Measurements from ENCODE around the gene SCYGR5. TPM values are rescaled to one million over a fixed set of nuclear protein-coding genes. Genes with fewer than 3 reads are reported as not detected.

The SCYGR5 gene
- total RNA-seq, 5 donors from 2014 or later (not counting 1 experiment from before 2014, with no cell fraction given) = not detected

DNA sequence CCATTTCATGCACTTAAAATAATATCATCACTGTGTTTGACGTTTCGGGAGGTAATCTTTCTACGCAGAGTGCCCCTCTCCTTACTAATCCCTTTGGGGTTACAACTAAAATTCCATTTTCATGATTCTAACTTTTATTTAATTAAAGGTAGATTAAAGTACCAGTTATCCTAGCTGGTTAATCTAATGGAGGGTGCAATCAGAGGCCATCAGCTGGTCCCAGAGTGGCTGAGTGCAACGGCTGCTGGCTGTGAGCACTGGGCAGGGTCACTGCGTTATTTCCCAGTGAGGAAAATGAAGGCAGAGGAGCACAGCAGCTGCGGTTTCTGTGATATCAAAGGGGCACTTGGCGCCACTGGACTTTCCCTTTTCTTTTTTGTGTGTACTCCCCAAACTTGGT is 37.2 kb upstream of the SCYGR5 start:
- Mint-ChIP-seq H3K36me3 (no peaks in the 10 kb centered on the region), H3K4me3 (no peak overlapping the region), H3K27ac (no peak overlapping the region), H3K4me1 (no peaks in the 10 kb centered on the region), H3K27me3 (peaks cover 18 to 20% of the 10 kb centered on the region in 2 donors), H3K9me3 (no peaks in the 10 kb centered on the region)
- no peak for DNase-seq
- no peaks in the 10 kb centered on the region for H3K4me1 ChIP-seq (ENCODE audit: control insufficient read depth in 1 of 2, extremely low read depth in 1 of 2, insufficient read depth in 2 of 2, low read length in 2 of 2)
- H3K27me3 ChIP-seq (replicated peaks in 1 of 2; ENCODE audit: control insufficient read depth in 2 of 2, extremely low read depth in 1 of 2, insufficient read depth in 2 of 2, low read length in 1 of 2) = peaks cover 3 to 4% of the 10 kb centered on the region in 2 experiments
- H3K9me3 ChIP-seq = no peaks in the 10 kb centered on the region
- CTCF ChIA-PET = no interaction called here
- WGBS (ENCODE audit: insufficient coverage) = 67% methylated on average over 4 of the region's 7 CpGs
- H3K4me3 ChIP-seq (ENCODE audit: control insufficient read depth in 1 of 2, extremely low read depth in 1 of 2, low read length in 1 of 2) = no peak overlapping the region
- POLR2A ChIA-PET = no interaction called here
- H3K36me3 ChIP-seq (ENCODE audit: control insufficient read depth in 2 of 2, extremely low read depth in 1 of 2, insufficient read depth in 1 of 2, low read length in 1 of 2) = no peaks in the 10 kb centered on the region
- no peak overlapping the region for H3K27ac ChIP-seq (ENCODE audit: low read length)
- ATAC-seq (replicated peaks in 1 of 4) = no peak

- ChIA-PET CTCF (no interaction called here), POLR2A (no interaction called here)
- DNase-seq = no peak
- 100% methylated on average over 1 of the region's 3 CpGs for WGBS (ENCODE audit: insufficient coverage)
- H3K27ac ChIP-seq (ENCODE audit: low read length) = no peak overlapping the region
- no peaks in the 10 kb centered on the region for H3K36me3 ChIP-seq (ENCODE audit: control insufficient read depth in 2 of 2, extremely low read depth in 1 of 2, insufficient read depth in 1 of 2, low read length in 1 of 2)
- Mint-ChIP-seq H3K4me1 (no peaks in the 10 kb centered on the region), H3K36me3 (no peaks in the 10 kb centered on the region), H3K27me3 (peaks cover 18 to 20% of the 10 kb centered on the region in 2 donors), H3K27ac (no peak overlapping the region), H3K4me3 (no peak overlapping the region), H3K9me3 (no peaks in the 10 kb centered on the region)
- no peak for ATAC-seq (replicated peaks in 1 of 4)
- no peak overlapping the region for H3K4me3 ChIP-seq (ENCODE audit: control insufficient read depth in 1 of 2, extremely low read depth in 1 of 2, low read length in 1 of 2)
- no peaks in the 10 kb centered on the region for H3K4me1 ChIP-seq (ENCODE audit: control insufficient read depth in 1 of 2, extremely low read depth in 1 of 2, insufficient read depth in 2 of 2, low read length in 2 of 2)
- no peaks in the 10 kb centered on the region for H3K9me3 ChIP-seq
- peaks cover 3 to 4% of the 10 kb centered on the region in 2 experiments for H3K27me3 ChIP-seq (replicated peaks in 1 of 2; ENCODE audit: control insufficient read depth in 2 of 2, extremely low read depth in 1 of 2, insufficient read depth in 2 of 2, low read length in 1 of 2)
These were observed 36.3 kb upstream of the SCYGR5 start for GRCh38 chr2:227630322-227630721.

DNA sequence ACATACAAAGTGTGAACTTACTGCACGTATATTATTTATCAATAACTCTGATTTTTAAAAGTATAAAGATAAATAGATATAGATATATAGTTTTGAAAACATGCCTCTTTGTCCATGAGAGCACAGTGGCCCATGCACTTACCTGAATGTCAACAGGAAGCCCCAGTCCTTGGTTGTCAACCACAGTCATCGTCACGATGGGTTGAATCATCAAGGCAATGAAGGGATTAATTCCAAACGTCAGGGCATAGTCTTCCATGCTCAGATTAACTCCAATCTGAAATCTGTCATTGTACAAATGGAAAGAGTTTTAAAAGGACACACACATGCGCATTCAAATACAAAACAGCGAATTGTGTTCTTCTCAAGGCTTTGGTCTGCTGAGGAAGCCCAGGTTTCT is 33.8 kb upstream of the SCYGR5 start:
- WGBS (ENCODE audit: insufficient coverage) = no CpG with 5 or more reads among the region's 6 CpGs
- Mint-ChIP-seq H3K9me3 (no peaks in the 10 kb centered on the region), H3K4me1 (no peaks in the 10 kb centered on the region), H3K4me3 (no peak overlapping the region), H3K36me3 (no peaks in the 10 kb centered on the region), H3K27me3 (peaks cover 13 to 16% of the 10 kb centered on the region in 2 donors), H3K27ac (no peak overlapping the region)
- no peaks in the 10 kb centered on the region for H3K4me1 ChIP-seq (ENCODE audit: control insufficient read depth in 1 of 2, extremely low read depth in 1 of 2, insufficient read depth in 2 of 2, low read length in 2 of 2)
- H3K36me3 ChIP-seq (ENCODE audit: control insufficient read depth in 2 of 2, extremely low read depth in 1 of 2, insufficient read depth in 1 of 2, low read length in 1 of 2) = no peaks in the 10 kb centered on the region
- H3K4me3 ChIP-seq (ENCODE audit: control insufficient read depth in 1 of 2, extremely low read depth in 1 of 2, low read length in 1 of 2) = no peak overlapping the region
- peaks cover 3 to 4% of the 10 kb centered on the region in 2 experiments for H3K27me3 ChIP-seq (replicated peaks in 1 of 2; ENCODE audit: control insufficient read depth in 2 of 2, extremely low read depth in 1 of 2, insufficient read depth in 2 of 2, low read length in 1 of 2)
- DNase-seq (no peak), ATAC-seq (replicated peaks in 1 of 4) (no peak)
- ChIA-PET CTCF (no interaction called here), POLR2A (no interaction called here)
- H3K9me3 ChIP-seq = no peaks in the 10 kb centered on the region
- H3K27ac ChIP-seq (ENCODE audit: low read length) = no peak overlapping the region

- Mint-ChIP-seq H3K9me3 (no peaks in the 10 kb centered on the region), H3K27ac (no peak overlapping the region), H3K36me3 (no peaks in the 10 kb centered on the region), H3K4me1 (no peaks in the 10 kb centered on the region), H3K27me3 (peaks cover 8 to 9% of the 10 kb centered on the region in 2 donors), H3K4me3 (no peak overlapping the region)
- Histone ChIP-seq H3K36me3 (ENCODE audit: control insufficient read depth in 2 of 2, extremely low read depth in 1 of 2, insufficient read depth in 1 of 2, low read length in 1 of 2) (no peaks in the 10 kb centered on the region), H3K4me3 (ENCODE audit: control insufficient read depth in 1 of 2, extremely low read depth in 1 of 2, low read length in 1 of 2) (no peak overlapping the region), H3K9me3 (no peaks in the 10 kb centered on the region), H3K27me3 (replicated peaks in 1 of 2; ENCODE audit: control insufficient read depth in 2 of 2, extremely low read depth in 1 of 2, insufficient read depth in 2 of 2, low read length in 1 of 2) (no peaks in the 10 kb centered on the region), H3K4me1 (ENCODE audit: control insufficient read depth in 1 of 2, extremely low read depth in 1 of 2, insufficient read depth in 2 of 2, low read length in 2 of 2) (no peaks in the 10 kb centered on the region), H3K27ac (ENCODE audit: low read length) (no peak overlapping the region)
- DNase-seq (no peak), ATAC-seq (replicated peaks in 1 of 4) (no peak)
- CTCF ChIA-PET = no interaction called here
- WGBS (ENCODE audit: insufficient coverage) = 20% methylated on average over 1 of the region's 3 CpGs
- POLR2A ChIA-PET = no interaction called here
These were observed 32.4 kb upstream of the SCYGR5 start for GRCh38 chr2:227634201-227634600.

- no peaks in the 10 kb centered on the region for H3K4me1 ChIP-seq (ENCODE audit: control insufficient read depth in 1 of 2, extremely low read depth in 1 of 2, insufficient read depth in 2 of 2, low read length in 2 of 2)
- WGBS (ENCODE audit: insufficient coverage) = no CpG with 5 or more reads among the region's 2 CpGs
- H3K4me3 ChIP-seq (ENCODE audit: control insufficient read depth in 1 of 2, extremely low read depth in 1 of 2, low read length in 1 of 2) = no peak overlapping the region
- no peaks in the 10 kb centered on the region for H3K4me1 Mint-ChIP-seq
- H3K27ac Mint-ChIP-seq = no peak overlapping the region
- POLR2A ChIA-PET = no interaction called here
- no peaks in the 10 kb centered on the region for H3K9me3 Mint-ChIP-seq
- H3K36me3 Mint-ChIP-seq = no peaks in the 10 kb centered on the region
- no peaks in the 10 kb centered on the region for H3K36me3 ChIP-seq (ENCODE audit: control insufficient read depth in 2 of 2, extremely low read depth in 1 of 2, insufficient read depth in 1 of 2, low read length in 1 of 2)
- no peak overlapping the region for H3K4me3 Mint-ChIP-seq
- DNase-seq (no peak), ATAC-seq (replicated peaks in 1 of 4) (no peak)
- CTCF ChIA-PET = no interaction called here
- no peak overlapping the region for H3K27ac ChIP-seq (ENCODE audit: low read length)
- no peaks in the 10 kb centered on the region for H3K27me3 ChIP-seq (replicated peaks in 1 of 2; ENCODE audit: control insufficient read depth in 2 of 2, extremely low read depth in 1 of 2, insufficient read depth in 2 of 2, low read length in 1 of 2)
- H3K9me3 ChIP-seq = no peaks in the 10 kb centered on the region
- H3K27me3 Mint-ChIP-seq = peaks cover 0 to 9% of the 10 kb centered on the region in 2 donors
These were observed 23.9 kb upstream of the SCYGR5 start for GRCh38 chr2:227642656-227643055.

DNA sequence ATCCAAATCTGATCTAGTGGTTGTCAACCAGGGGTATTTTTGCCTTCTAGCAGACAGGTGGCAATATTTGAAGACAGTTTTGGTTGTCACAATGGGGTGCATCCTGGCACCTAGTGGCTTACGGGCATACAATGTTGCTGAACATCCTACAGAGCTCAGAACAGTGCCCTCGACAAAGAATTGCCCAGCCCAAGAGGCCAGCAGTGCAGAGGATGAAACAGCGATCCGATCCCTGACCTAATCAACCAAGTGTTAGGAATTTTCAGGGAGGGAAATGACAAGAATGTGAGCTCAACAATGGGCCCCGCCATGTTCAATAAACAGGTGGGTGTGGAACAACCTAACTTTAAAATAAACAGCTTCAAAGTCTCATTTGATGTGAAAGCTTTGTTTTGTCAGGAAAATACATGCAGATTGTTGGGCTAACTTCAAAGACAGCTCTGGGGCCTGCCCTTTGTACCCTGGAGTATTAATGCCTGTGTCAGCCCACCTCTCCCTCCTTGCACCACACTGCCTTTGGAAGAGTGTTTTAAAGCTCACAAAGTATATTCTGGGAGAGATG is 22.5 kb upstream of the SCYGR5 start:
- Histone ChIP-seq H3K27me3 (replicated peaks in 1 of 2; ENCODE audit: control insufficient read depth in 2 of 2, extremely low read depth in 1 of 2, insufficient read depth in 2 of 2, low read length in 1 of 2) (no peaks in the 10 kb centered on the region), H3K36me3 (ENCODE audit: control insufficient read depth in 2 of 2, extremely low read depth in 1 of 2, insufficient read depth in 1 of 2, low read length in 1 of 2) (no peaks in the 10 kb centered on the region), H3K27ac (ENCODE audit: low read length) (no peak overlapping the region), H3K4me3 (ENCODE audit: control insufficient read depth in 1 of 2, extremely low read depth in 1 of 2, low read length in 1 of 2) (no peak overlapping the region), H3K4me1 (ENCODE audit: control insufficient read depth in 1 of 2, extremely low read depth in 1 of 2, insufficient read depth in 2 of 2, low read length in 2 of 2) (no peaks in the 10 kb centered on the region), H3K9me3 (no peaks in the 10 kb centered on the region)
- 83% methylated on average over 1 of the region's 5 CpGs for WGBS (ENCODE audit: insufficient coverage)
- ChIA-PET POLR2A (no interaction called here), CTCF (no interaction called here)
- Mint-ChIP-seq H3K4me1 (no peaks in the 10 kb centered on the region), H3K4me3 (no peak overlapping the region), H3K9me3 (no peaks in the 10 kb centered on the region), H3K27me3 (peaks cover 0 to 15% of the 10 kb centered on the region in 2 donors), H3K36me3 (no peaks in the 10 kb centered on the region), H3K27ac (no peak overlapping the region)
- DNase-seq (no peak), ATAC-seq (replicated peaks in 1 of 4) (no peak)

DNA sequence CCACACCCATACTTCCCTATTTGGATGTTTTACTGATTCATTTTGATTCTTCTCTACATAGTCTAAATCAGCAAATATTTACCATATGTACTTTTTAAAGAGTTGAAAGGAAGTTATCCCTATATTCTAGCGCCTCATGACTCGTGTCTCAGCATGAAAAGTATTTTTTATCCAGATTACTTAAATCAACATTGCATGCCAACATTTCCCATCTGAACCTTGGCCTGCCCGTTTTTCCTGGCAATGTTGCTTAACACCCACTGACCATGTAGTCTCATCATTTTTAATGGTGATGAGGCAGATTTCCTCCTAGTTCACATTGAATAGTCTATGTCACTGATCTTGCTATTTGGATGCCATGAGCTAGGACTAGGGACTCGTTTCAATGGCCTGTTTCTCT is 13.2 kb upstream of the SCYGR5 start:
- no peaks in the 10 kb centered on the region for H3K36me3 Mint-ChIP-seq
- DNase-seq (no peak), ATAC-seq (replicated peaks in 1 of 4) (no peak)
- H3K4me3 Mint-ChIP-seq = no peak overlapping the region
- Histone ChIP-seq H3K36me3 (ENCODE audit: control insufficient read depth in 2 of 2, extremely low read depth in 1 of 2, insufficient read depth in 1 of 2, low read length in 1 of 2) (no peaks in the 10 kb centered on the region), H3K27ac (ENCODE audit: low read length) (no peak overlapping the region), H3K4me1 (ENCODE audit: control insufficient read depth in 1 of 2, extremely low read depth in 1 of 2, insufficient read depth in 2 of 2, low read length in 2 of 2) (no peaks in the 10 kb centered on the region), H3K4me3 (ENCODE audit: control insufficient read depth in 1 of 2, extremely low read depth in 1 of 2, low read length in 1 of 2) (no peak overlapping the region), H3K9me3 (no peaks in the 10 kb centered on the region), H3K27me3 (replicated peaks in 1 of 2; ENCODE audit: control insufficient read depth in 2 of 2, extremely low read depth in 1 of 2, insufficient read depth in 2 of 2, low read length in 1 of 2) (no peaks in the 10 kb centered on the region)
- no peaks in the 10 kb centered on the region for H3K4me1 Mint-ChIP-seq
- no peaks in the 10 kb centered on the region for H3K9me3 Mint-ChIP-seq
- H3K27ac Mint-ChIP-seq = no peak overlapping the region
- POLR2A ChIA-PET = no interaction called here
- no CpG with 5 or more reads among the region's 4 CpGs for WGBS (ENCODE audit: insufficient coverage)
- CTCF ChIA-PET = no interaction called here
- H3K27me3 Mint-ChIP-seq = peaks cover 2 to 5% of the 10 kb centered on the region in 2 donors
